Dedifferentiated amniotic fluid mesenchymal stem cell (primary cell): Measurements from ENCODE around the gene ZNF337.
"Not testable (repeated sequence)": the region's sequence is repeated elsewhere in the genome, so short reads cannot be mapped to it uniquely, and the experiment has no call there.

Experiments used
- DNase-seq: peaks from one replicate; pipeline ENCODE4 v3.0.0-alpha.2; 2016; ENCODE audit errors: extremely low spot score

Gene ZNF337

DNA sequence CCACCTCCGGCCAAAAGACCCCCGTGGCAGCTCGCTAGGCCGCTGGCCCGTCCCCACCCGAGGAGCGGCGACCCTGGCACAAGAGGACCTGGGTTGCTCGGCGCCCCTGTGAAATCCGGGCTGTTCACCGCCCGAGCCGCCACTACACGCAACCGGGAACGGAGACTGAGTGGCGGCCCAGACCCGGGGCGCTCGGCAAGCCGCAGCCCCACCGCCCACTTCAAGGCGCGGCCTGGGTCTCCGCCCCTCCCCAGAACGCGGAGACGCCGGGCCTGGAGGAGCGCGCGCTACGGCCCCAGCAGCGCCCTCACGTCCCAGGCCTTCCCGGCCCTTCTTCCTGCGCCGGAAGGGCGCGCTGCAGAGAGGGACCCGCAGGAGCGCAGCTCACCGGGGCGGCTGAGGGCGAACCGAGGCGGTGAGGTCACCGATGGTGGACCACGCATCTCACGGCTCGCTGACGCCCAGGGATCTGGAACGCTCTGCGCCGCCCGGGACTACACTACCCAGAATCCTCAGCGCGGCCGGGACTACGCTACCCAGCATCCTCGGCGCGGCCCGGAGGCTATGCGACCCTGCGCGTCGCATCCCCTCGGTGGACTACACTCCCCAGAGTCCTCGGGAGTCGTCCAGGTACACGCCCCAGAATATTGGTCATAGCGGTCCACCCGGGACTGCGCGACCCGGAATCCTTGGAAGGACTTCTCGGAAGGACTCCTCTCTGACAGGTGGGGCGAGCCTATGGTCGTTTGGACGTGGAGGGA is at the start of gene ZNF337:
Gene ZNF337 (minus strand): TSS at position 483 of the 761 bp plus-strand sequence. CDS start 10,436 bp downstream, outside the sequence.
- peak; percentile 85 for DNase-seq

DNA sequence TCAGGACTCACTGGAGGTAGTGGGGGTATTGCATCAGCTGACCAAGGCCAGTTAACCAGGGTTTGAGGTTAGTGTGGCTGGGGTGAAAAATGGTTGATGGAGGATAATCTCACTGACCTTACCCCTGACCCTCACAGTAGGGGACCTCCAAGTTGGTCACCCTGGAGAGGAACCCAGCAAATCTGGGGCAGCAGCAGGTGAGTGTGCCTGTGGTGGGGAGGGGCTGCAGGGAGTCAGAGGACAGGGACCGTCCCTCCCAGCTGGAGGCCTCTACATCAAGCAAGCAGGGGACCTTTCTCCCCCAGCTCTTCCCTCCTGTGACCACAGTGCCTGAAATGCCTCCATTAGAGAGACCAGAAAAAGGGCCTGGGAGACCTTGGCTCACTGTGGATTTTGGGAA is 49.1 kb upstream of the ZNF337 start:
- no peak for DNase-seq

DNA sequence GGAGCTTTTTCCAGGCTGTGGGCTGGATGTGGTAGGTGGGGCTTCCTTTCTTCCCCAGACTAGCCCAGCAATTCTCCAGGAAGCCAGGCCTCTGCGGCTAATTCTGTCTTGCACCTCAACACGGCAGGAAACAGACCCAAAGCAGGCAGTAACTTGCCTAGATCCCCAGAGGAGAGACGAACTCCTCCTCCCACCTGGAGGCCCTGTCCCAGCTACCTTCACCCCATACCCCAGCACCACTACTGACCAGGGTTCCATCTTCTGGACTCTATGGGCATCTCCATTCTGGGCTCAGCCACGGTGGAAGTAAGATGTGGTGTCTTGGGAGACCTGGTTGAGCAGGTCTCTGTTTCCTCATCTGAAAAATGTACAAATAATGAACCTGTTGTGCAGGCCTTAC is 48.4 kb upstream of the ZNF337 start:
- no peak for DNase-seq

DNA sequence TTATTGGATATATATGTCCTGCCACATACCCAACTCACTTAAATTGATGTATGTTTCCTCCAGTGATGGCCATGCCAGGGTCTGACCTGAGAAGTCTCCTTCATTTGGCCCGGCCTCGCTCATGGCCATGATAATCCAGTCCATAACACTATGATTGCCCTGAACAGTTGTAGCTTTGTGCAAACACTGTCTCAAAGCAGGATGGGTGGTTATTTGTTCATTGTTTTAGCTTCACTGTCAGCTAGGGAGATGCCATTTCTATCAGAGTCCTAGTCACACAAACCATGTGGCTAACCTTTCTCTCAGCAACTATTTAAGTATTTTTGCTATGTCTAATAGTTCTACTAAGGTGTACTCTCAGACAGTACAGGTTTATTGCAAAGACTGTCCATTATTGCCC is 47.6 kb upstream of the ZNF337 start:
- DNase-seq, result no peak

DNA sequence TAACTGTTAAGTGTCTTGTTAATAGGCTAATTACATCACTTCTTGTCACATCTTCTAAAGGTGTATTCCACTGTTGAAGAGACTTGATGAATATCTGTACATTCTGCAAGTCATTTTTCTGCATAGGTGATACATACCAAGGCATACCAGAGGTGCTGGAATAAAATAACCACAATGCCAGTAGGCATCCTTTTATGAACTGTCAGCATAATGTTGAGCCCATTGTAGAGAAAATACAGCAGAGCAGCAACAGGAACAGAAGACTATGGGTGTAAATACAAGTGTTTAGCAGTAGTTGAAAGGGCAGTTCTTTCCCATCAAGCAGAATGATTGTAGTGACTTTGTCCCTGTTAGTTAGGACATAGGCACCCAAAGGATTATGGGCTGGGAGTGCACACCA is 44.4 kb upstream of the ZNF337 start:
- no peak for DNase-seq

DNA sequence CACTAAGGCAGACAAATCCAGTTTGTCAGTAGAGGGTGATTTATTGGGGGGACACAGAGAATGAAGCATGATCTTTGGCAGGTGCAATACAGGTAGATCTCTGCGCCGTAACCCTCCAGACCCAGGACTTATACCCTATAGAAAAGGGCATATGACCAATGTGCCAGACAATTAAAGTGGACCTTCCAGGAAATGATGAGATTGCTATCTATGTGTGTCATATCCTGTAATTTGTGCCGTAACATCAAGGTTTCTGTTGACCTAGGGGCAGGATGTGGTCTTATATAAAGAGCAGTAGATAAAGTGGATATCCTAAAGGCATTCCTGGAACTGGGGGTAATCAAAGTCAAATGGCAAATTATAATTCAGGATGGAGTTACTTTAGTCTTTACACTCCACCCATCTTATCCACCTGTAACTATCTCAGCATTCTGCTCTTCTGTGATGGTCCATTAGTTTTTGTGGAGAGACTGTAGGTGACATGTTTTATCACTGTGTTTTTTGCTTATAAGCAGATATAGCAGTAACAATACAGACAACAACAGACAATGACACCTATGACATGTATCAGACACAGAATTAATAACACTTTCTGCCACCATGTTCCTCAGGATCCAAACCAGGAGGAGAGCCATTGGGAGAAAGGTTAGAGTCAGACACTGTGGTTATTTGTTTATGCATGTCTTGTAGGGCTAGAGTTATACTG is 43.1 kb upstream of the ZNF337 start:
- DNase-seq, result no peak

DNA sequence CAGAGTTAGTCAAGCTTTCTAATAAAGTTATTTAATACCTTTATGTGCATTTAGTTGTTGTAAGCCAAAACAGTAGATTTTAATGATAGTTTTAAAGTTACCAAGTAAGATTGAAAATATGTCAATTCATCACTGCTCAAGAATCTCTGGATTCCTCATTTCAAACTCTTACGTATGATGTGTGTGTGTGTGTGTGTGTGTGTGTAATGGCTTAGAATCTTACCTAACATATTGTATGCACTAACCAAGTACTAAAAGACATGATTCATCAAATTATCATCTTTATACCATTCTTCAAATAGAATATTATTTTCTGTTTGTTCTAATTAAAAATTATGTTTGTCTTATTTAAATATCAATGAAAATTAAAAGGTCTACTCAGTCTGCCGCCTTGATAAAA is 41.5 kb upstream of the ZNF337 start:
- DNase-seq, result no peak

DNA sequence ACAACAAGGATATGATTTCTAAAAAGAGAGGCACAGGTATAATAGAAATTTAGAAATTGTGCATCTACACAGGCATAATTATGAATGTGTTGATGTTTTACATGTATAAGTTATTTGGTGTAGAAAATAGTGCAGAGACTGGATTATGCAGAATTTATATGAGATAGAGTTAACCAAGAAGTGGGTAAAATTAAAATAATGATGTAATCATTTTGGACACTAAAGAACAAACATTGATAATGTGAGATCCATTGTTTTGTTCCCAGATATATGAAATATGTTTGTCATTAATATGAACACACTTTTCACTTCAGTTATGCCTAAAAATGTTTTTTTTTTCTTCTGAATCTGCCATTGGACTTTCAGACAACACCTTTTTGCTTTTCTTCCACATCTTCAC is 37.2 kb upstream of the ZNF337 start:
- no peak for DNase-seq

DNA sequence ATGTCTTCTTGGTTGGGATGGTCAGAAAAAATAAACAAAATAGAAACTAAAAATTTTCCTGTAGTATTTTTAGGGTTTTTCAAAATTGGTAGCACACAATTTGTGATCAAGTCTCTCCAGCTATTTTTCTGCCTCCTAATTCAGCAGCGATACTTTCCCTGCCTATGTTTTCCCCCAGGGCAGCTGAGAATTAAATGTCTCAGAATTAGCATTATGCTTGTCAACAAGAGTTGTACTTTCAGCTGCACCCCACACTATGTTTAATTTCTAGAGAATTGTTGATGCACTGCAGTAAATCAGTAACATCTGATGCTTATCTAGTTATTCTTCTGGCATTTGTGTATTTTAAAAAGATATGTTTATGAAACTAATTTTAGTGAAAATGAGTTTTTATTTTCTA is 34.2 kb upstream of the ZNF337 start:
- DNase-seq, result no peak

DNA sequence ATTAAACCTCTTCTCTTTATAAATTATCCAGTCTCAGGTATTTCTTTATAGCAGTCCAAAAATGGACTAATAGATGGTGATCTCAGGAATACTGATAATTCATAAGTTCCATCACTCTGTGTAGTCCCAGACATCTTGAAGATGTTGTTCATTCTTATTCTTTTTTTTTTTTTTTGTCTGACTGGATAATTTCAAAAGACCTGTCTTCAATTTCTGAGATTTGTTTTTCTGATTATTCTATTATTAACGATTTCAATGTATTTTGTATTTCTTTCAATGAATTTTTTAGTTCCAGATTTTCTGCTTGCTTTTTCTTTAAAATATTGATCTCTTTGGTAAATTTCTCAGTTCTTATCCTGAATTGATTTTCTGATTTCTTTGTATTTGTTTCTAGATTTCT is 29.7 kb upstream of the ZNF337 start:
- no peak for DNase-seq

DNA sequence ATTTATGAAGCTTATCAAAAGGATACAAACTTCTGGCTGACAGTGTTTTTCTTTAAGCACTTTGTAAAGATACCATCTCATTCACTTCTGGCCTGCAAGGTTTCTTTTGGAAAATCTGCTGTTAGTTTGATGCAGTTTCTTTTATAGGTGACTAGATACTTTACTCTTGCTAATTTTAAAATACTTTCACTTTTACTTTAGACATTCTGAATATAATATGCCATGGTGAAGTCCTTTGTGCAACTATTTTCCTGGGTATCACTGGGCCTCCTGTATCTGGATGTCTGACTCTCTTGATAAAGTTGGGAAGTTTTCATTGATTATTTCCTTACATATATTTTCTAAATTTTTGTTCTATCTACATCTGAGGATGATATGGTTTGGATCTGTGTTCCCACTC is 29.0 kb upstream of the ZNF337 start:
- no peak for DNase-seq

DNA sequence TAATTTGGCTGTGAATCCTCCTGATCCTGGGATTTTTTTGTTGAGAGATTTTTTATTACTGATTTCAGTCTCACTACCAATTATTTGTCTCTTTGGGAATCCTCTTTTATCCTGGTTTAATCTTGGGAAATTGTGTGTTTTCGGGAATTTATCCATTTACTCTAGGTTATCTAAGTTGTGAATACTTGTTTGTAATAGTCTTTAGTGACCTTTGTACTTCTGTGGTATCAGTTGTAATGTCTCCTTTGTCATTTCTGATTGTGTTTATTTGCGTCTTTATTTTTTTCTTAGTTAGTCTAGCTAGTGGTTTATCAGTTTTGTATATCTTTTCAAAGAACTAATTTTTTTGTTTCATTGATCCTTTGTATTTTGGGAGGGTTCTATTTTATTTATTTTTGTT is 27.3 kb upstream of the ZNF337 start:
- no peak for DNase-seq

DNA sequence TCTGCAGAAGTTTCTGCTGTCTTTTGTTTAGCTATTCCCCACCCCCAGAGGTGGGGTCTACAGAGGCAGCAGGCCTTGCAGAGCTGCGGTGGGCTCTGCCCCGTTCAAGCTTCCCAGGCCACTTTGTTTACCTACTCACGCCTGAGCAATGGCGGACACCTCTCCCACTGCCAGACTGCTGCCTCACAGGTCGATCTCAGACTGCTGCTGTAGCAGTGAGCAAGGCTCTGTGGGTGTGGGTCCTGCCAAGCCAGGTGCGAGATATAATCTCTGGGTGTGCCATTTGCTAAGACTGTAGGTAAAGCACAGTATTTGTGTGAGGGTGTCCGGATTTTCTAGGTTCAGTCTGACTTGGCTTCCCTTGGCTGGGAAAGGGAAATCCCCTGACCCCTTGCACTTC is 23.6 kb upstream of the ZNF337 start:
- no peak for DNase-seq

DNA sequence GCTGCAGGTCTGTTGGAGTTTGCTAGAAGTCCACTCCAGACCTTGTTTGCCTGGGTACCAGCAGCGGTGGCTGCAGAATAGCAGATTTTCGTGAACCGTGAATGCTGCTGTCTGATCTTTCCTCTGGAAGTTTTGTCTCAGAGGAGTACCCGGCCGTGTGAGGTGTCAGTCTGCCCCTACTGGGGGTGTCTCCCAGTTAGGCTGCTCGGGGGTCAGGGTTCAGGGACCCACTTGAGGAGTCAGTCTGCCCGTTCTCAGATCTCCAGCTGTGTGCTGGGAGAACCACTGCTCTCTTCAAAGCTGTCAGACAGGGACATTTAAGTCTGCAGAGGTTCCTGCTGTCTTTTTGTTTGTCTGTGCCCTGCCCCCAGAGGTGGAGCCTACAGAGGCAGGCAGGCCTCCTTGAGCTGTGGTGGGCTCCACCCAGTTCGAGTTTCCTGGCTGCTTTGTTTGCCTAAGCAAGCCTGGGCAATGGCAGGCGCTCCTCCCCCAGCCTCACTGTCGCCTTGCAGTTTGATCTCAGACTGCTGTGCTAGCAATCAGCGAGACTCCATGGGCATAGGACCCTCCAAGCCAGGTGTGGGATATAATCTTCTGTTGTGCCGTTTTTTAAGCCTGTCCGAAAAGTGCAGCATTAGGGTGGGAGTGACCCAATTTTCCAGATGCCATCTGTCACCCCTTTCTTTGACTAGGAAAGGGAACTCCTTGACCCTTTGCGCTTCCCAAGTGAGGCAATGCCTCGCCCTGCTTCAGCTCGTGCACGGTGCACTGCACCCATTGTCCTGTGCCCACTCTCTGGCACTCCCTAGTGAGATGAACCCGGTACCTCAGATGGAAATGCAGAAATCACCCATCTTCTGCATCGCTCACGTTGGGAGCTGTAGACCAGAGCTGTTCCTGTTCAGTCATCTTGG is 22.5 kb upstream of the ZNF337 start:
- DNase-seq, result not testable (repeated sequence)

DNA sequence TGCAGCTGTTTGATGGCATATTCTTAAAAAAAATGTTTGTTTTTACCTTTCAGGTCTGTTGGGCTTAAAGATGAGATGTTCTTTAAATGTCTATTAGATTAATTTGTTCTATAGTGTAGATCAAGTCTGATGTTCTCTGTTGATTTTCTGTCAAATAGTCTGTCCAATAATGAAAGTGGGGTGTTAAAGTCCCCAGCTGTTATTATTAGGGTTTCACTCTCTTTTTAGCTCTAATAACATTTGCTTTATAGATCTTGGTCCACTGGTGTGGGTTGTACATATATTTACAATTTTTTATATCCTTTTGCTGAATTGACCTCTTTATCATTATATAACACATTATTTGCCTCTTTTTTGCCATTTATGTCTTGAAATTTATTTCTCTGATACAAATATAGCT is 11.0 kb upstream of the ZNF337 start:
- no peak for DNase-seq

DNA sequence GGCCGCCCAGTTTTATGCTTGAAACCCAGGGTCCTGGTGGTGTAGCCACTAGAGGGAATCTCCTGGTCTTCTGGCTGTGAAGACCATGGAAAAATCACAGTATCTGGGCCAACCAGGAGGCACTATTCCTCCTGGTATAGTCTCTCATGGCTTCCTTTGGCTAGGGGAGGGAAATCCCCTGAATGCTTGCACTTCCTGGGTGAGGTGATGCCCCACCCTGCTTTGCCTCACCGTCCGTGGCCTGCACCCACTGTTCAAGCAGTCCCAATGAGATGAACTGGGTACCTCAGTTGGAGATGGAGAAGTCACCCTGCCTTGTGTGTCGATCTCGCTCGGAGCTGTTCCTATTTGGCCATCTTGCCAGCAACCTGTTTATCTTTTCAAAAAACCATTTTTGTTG is 10.1 kb upstream of the ZNF337 start:
- no peak for DNase-seq

DNA sequence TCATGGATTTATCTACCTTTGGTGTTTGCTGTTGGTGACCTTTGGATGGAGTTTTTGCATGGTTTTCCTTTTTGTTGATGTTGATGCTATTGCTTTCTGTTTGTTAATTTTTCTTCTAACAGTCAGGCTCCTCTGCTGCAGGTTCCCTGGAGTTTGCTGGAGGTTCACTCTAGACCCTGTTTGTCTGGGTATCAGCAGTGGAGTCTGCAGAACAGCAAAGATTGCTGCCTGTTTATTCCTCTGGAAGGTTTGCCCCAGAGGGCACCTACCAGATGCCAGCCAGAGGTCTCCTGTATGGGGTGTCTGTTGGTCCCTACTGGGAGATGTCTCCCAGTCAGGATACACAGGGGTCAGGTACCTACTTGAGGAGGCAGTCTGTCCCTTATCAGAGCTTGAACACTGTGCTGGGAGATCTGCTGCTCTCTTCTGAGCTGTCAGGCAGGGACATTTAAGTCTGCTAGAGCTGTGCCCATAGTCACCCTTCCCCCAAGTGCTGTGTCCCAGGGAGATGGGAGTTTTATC is 9.2 kb upstream of the ZNF337 start:
- DNase-seq, result no peak

DNA sequence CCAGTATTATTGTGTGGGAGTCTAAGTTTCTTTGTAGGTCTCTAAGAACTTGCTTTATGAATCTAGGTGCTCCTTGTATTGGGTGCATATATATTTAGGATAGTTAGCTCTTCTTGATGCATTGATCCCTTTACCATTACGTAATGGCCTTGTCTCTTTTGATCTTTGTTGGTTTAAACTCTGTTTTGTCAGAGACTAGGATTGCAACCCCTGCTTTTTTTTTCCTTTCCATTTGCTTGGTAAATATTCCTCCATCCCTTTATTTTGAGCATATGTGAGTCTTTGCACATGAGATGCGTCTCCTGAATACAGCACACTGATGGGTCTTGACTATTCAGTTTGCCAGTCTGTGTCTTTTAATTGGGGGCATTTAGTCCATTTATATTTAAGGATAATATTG is 7.7 kb upstream of the ZNF337 start:
- not testable (repeated sequence) for DNase-seq

DNA sequence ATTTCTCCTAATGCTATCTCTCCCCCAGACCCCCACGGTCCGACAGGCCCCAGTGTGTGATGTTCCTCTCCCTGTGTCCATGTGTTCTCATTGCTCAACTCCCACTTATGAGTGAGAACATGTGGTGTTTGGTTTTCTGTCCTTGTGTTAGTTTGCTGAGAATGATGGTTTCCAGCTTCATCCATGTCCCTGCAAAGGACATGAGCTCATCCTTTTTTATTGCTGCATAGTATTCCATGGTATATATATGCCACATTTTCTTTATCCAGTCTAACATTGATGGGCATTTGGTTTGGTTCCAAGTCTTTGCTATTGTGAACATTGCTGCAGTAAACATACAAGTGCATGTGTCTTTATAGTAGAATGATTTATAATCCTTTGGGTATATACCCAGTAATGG is 4.2 kb upstream of the ZNF337 start:
- DNase-seq, result not testable (repeated sequence)

DNA sequence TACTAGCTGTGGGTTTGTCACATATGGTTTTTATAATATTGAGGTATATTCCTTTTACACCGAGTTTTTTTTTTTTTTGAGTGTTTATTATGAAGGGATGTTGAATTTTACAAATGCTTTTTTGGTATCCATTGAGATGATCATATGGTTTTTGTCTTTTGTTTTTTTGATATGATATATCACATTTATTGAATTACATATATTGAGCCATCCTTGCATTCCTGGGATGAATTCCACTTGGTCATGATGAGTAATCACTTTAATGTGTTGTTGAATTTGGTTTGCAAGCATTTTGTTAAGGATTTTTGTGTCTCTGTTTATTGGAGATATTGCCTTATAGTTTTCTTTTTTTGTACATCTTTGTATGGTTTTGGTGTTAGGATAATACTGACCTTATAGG is 3.3 kb upstream of the ZNF337 start:
- no peak for DNase-seq

DNA sequence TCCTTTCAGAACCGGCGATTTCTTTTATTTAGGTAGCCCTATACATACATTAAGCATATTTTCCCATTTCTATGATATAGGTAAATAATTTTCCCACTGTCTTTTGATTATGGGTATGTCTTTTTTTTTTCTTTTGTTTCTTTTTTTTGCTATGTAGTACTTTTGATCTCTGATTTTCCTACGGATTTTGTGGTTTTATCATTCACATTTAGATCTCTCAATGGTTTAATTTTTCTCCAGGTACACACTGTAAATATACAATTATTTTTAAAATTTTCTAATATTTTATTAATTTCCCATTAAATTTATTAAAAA is 436 bp upstream of the ZNF337 start:
- no peak for DNase-seq
